Activated T-cell treated with anti-CD3 and anti-CD28 coated beads, Interleukin-2, amount 50 U/mL, for 1 hour (primary cell): Measurements from ENCODE around the gene CGNL1.

Experiments used
- DNase-seq: peaks from one replicate; pipeline ENCODE4 v3.0.0-alpha.2; 2020

The CGNL1 gene

GRCh38 chr15:57354436-57355123 lies 21.7 kb upstream of the CGNL1 start:
- no peak for DNase-seq

- DNase-seq: no peak
Observed at GRCh38 chr15:57355259-57355658, 21.0 kb upstream of the CGNL1 start.

- no peak for DNase-seq
Observed at GRCh38 chr15:57356178-57356577, 20.1 kb upstream of the CGNL1 start.

GRCh38 chr15:57356636-57357035 lies 19.7 kb upstream of the CGNL1 start:
- DNase-seq: no peak

GRCh38 chr15:57357799-57358198 lies 18.5 kb upstream of the CGNL1 start:
- DNase-seq: no peak

- no peak for DNase-seq
Observed at GRCh38 chr15:57358571-57358970, 17.7 kb upstream of the CGNL1 start.

- DNase-seq: no peak
Observed at GRCh38 chr15:57363661-57364060, 12.6 kb upstream of the CGNL1 start.

GRCh38 chr15:57364282-57365007 lies 11.9 kb upstream of the CGNL1 start:
- DNase-seq: no peak

- no peak for DNase-seq
Observed at GRCh38 chr15:57367556-57367955, 8.7 kb upstream of the CGNL1 start.

- DNase-seq: no peak
Observed at GRCh38 chr15:57370929-57371328, 5.4 kb upstream of the CGNL1 start.

GRCh38 chr15:57373251-57373881 lies 2.9 kb upstream of the CGNL1 start:
- DNase-seq: no peak

GRCh38 chr15:57373882-57374276 lies 2.4 kb upstream of the CGNL1 start:
- DNase-seq: no peak

- DNase-seq: no peak
Observed at GRCh38 chr15:57376696-57377477, 582 bp downstream of the CGNL1 start.

GRCh38 chr15:57377478-57377847 lies 1.2 kb downstream of the CGNL1 start:
- no peak for DNase-seq

GRCh38 chr15:57379487-57379886 lies 3.2 kb downstream of the CGNL1 start:
- no peak for DNase-seq

- DNase-seq: no peak
Observed at GRCh38 chr15:57380854-57381253, 4.5 kb downstream of the CGNL1 start.

GRCh38 chr15:57382215-57382614 lies 5.9 kb downstream of the CGNL1 start:
- no peak for DNase-seq

- DNase-seq: no peak
Observed at GRCh38 chr15:57382969-57383368, 6.7 kb downstream of the CGNL1 start.

GRCh38 chr15:57384024-57384423 lies 7.7 kb downstream of the CGNL1 start:
- DNase-seq: no peak

- DNase-seq: no peak
Observed at GRCh38 chr15:57384816-57385215, 8.5 kb downstream of the CGNL1 start.

GRCh38 chr15:57385923-57386390 lies 9.7 kb downstream of the CGNL1 start:
- DNase-seq: no peak

GRCh38 chr15:57386976-57387375 lies 10.7 kb downstream of the CGNL1 start:
- DNase-seq: no peak

- no peak for DNase-seq
Observed at GRCh38 chr15:57387564-57388076, 11.3 kb downstream of the CGNL1 start.
